ENCODE data around the gene NELFA. TPM values are rescaled to one million over a fixed set of nuclear protein-coding genes. Genes with fewer than 3 reads are reported as not detected.

NELFA gene
- total and polyA plus RNA-seq, 10 of the 15 experiments (the other 5 are each of a cell fraction or from before 2014, with no cell fraction given), result 0.39 to 38.6 (median 16.7) TPM

DNA sequence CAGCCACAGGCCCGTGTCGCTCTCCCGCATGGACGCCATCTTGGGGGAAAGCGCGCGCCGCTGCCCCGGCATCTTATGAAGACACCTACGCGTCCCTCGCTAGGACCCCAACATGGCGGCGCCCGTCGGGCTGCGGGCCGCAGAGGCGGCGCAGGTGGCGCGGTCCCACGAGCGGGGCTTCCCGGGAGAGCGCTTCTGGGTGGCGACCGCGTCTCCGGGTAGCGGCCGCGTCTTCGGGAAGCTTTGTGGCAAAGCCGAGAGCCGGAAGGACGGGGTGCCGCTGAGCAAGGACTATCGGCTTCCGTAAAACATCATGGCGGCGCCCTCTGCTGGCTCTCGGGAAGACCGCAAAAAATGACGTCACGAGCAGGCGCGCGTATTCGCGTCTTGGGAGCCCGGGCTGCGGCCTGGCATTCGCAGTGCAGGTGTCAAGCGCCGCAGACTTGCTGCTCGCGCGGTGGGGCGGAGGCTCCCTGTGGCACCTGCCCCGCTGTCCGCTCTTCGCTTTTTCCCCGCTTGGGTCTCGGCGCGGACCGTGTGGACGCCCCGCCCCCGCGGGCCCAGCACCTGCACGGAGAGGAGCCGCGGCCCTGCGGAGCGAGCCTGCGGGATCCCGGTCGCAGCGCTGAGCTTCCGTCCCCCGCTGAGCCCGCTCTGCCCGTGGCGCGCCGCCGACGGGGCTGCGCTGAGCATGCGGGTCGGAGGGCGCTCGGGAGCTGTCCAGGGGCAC, at the start of gene NELFA (continued):
- TF ChIP-seq NKRF (conservative IDR thresholded peaks at IDR 0.05), result peak; percentile 95
- peak; percentile 99 for TF ChIP-seq ATF7 (IDR thresholded peaks at IDR 0.05; ENCODE audit: low read depth)
- peak; percentile 76; the same call in 1 of the 2 replicates for TF ChIP-seq TCF3 (IDR thresholded peaks at IDR 0.05; ENCODE audit: borderline replicate concordance, insufficient read depth, low read depth, low read length)
- TF ChIP-seq WRNIP1 (IDR thresholded peaks at IDR 0.05; ENCODE audit: borderline replicate concordance, low read depth, low read length), result no peak
- TF ChIP-seq ZSCAN29 (IDR thresholded peaks at IDR 0.05), result peak; percentile 79; the same call in 1 of the 2 replicates
- TF ChIP-seq ZNF622 (IDR thresholded peaks at IDR 0.05), result no peak
- no peak for TF ChIP-seq E2F8 (IDR thresholded peaks at IDR 0.05; ENCODE audit: low read depth, partially characterized antibody)

Measured in GM12878 (cell line).